Omental fat pad (tissue), 4 donors: Measurements from ENCODE around the gene HPCAL1. TPM values are rescaled to one million over a fixed set of nuclear protein-coding genes. Genes with fewer than 3 reads are reported as not detected.

Source experiments
- ATAC-seq: fragments of 150-250 bp; one replicate; pipeline ENCODE4 v1.9.1; 2016; ENCODE audit warnings: mild to moderate bottlenecking, moderate library complexity; ENCODE audit not compliant: low FRiP score
- DNase-seq: peaks from one replicate; pipeline ENCODE4 v3.0.0-alpha.2; 2019; ENCODE audit warnings: low spot score
- CTCF ChIP-seq, 3 donors: fragments of 450-650 bp; IDR thresholded peaks; one replicate each; pipeline ENCODE4 v1.5.1; 2016 to 2017; ENCODE audit warnings: antibody characterized with exemption in 3 of 3, mild to moderate bottlenecking in 3 of 3, moderate library complexity in 2 of 3
- total RNA-seq, 4 donors: library from RNA; depleted of rRNA; stranded (reverse); fragments of >200 nt; gene quantifications; one replicate each; pipeline ENCODE4 v1.1.0, GENCODE V29; 2016

HPCAL1 gene
- total RNA-seq, 4 donors from 2014 or later: 51.8 to 75.8 (median 67.8) TPM

- DNase-seq (no peak), ATAC-seq (no peak)
Measured at GRCh38 chr2:10433264-10433946, 130.7 kb downstream of the HPCAL1 start.

GRCh38 chr2:10433947-10434885, 131.5 kb downstream of the HPCAL1 start:
- ATAC-seq (no peak), DNase-seq (no peak)
- TF ChIP-seq CTCF (IDR thresholded peaks at IDR 0.05): no peak

More at GRCh38 chr2:10433264-10433946, 130.7 kb downstream of the HPCAL1 start:
- no peak for TF ChIP-seq CTCF (IDR thresholded peaks at IDR 0.05)

GRCh38 chr2:10434886-10435819, 132.4 kb downstream of the HPCAL1 start:
- ATAC-seq (peak; percentile 63), DNase-seq (peak; percentile 66)
- TF ChIP-seq CTCF (IDR thresholded peaks at IDR 0.05): peak in 2 of 3 donors; percentile 50 to 98

GRCh38 chr2:10435820-10436204, 133.1 kb downstream of the HPCAL1 start:
- no peak for ATAC-seq
- no peak for TF ChIP-seq CTCF (IDR thresholded peaks at IDR 0.05)
- no peak for DNase-seq

- ATAC-seq (no peak), DNase-seq (no peak)
- TF ChIP-seq CTCF (IDR thresholded peaks at IDR 0.05): no peak
Measured at GRCh38 chr2:10436583-10437110, 133.9 kb downstream of the HPCAL1 start.

GRCh38 chr2:10437806-10438205, 135.1 kb downstream of the HPCAL1 start:
- ATAC-seq: no peak
- no peak for DNase-seq
- TF ChIP-seq CTCF (IDR thresholded peaks at IDR 0.05): no peak
